ENCODE results near the gene MAML3. TPM values are rescaled to one million over a fixed set of nuclear protein-coding genes. Genes with fewer than 3 reads are reported as not detected.

The MAML3 gene
- total and polyA plus RNA-seq, 2 experiments from 2014 or later = 1.7 to 6.5 TPM

DNA sequence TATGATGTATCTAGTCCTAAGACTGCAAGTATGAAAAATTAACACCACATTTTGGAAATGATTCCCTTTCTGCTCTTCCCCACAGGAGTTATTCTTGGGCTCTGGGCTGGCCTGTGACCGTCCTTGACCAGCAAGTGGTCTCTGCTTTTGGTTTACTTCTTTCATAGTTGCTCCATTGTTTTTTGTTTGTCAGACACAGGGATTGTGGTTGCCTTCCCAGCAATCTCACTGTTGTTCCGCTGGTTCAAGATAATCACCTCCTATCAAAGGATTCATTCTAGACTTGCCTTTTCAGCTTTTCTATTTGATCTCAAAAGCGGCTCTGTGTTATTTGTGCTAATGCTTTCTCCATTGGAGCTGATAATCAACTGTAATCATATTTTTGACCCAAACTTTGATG, 269.5 kb downstream of the MAML3 start (continued):
- TF ChIP-seq, protein P1, sequence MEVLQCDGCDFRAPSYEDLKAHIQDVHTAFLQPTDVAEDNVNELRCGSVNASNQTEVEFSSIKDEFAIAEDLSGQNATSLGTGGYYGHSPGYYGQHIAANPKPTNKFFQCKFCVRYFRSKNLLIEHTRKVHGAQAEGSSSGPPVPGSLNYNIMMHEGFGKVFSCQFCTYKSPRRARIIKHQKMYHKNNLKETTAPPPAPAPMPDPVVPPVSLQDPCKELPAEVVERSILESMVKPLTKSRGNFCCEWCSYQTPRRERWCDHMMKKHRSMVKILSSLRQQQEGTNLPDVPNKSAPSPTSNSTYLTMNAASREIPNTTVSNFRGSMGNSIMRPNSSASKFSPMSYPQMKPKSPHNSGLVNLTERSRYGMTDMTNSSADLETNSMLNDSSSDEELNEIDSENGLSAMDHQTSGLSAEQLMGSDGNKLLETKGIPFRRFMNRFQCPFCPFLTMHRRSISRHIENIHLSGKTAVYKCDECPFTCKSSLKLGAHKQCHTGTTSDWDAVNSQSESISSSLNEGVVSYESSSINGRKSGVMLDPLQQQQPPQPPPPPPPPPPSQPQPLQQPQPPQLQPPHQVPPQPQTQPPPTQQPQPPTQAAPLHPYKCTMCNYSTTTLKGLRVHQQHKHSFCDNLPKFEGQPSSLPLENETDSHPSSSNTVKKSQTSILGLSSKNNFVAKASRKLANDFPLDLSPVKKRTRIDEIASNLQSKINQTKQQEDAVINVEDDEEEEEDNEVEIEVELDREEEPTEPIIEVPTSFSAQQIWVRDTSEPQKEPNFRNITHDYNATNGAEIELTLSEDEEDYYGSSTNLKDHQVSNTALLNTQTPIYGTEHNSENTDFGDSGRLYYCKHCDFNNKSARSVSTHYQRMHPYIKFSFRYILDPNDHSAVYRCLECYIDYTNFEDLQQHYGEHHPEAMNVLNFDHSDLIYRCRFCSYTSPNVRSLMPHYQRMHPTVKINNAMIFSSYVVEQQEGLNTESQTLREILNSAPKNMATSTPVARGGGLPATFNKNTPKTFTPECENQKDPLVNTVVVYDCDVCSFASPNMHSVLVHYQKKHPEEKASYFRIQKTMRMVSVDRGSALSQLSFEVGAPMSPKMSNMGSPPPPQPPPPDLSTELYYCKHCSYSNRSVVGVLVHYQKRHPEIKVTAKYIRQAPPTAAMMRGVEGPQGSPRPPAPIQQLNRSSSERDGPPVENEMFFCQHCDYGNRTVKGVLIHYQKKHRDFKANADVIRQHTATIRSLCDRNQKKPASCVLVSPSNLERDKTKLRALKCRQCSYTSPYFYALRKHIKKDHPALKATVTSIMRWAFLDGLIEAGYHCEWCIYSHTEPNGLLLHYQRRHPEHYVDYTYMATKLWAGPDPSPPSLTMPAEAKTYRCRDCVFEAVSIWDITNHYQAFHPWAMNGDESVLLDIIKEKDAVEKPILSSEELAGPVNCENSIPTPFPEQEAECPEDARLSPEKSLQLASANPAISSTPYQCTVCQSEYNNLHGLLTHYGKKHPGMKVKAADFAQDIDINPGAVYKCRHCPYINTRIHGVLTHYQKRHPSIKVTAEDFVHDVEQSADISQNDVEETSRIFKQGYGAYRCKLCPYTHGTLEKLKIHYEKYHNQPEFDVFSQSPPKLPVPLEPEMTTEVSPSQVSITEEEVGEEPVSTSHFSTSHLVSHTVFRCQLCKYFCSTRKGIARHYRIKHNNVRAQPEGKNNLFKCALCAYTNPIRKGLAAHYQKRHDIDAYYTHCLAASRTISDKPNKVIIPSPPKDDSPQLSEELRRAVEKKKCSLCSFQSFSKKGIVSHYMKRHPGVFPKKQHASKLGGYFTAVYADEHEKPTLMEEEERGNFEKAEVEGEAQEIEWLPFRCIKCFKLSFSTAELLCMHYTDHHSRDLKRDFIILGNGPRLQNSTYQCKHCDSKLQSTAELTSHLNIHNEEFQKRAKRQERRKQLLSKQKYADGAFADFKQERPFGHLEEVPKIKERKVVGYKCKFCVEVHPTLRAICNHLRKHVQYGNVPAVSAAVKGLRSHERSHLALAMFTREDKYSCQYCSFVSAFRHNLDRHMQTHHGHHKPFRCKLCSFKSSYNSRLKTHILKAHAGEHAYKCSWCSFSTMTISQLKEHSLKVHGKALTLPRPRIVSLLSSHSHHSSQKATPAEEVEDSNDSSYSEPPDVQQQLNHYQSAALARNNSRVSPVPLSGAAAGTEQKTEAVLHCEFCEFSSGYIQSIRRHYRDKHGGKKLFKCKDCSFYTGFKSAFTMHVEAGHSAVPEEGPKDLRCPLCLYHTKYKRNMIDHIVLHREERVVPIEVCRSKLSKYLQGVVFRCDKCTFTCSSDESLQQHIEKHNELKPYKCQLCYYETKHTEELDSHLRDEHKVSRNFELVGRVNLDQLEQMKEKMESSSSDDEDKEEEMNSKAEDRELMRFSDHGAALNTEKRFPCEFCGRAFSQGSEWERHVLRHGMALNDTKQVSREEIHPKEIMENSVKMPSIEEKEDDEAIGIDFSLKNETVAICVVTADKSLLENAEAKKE (CRISPR knock-in tag; IDR thresholded peaks at IDR 0.05) = no peak
- TF ChIP-seq, protein P2, sequence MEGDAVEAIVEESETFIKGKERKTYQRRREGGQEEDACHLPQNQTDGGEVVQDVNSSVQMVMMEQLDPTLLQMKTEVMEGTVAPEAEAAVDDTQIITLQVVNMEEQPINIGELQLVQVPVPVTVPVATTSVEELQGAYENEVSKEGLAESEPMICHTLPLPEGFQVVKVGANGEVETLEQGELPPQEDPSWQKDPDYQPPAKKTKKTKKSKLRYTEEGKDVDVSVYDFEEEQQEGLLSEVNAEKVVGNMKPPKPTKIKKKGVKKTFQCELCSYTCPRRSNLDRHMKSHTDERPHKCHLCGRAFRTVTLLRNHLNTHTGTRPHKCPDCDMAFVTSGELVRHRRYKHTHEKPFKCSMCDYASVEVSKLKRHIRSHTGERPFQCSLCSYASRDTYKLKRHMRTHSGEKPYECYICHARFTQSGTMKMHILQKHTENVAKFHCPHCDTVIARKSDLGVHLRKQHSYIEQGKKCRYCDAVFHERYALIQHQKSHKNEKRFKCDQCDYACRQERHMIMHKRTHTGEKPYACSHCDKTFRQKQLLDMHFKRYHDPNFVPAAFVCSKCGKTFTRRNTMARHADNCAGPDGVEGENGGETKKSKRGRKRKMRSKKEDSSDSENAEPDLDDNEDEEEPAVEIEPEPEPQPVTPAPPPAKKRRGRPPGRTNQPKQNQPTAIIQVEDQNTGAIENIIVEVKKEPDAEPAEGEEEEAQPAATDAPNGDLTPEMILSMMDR (conservative IDR thresholded peaks at IDR 0.05; ENCODE audit: low read depth in 2 of 2) = no peak
- TF ChIP-seq, protein P3, sequence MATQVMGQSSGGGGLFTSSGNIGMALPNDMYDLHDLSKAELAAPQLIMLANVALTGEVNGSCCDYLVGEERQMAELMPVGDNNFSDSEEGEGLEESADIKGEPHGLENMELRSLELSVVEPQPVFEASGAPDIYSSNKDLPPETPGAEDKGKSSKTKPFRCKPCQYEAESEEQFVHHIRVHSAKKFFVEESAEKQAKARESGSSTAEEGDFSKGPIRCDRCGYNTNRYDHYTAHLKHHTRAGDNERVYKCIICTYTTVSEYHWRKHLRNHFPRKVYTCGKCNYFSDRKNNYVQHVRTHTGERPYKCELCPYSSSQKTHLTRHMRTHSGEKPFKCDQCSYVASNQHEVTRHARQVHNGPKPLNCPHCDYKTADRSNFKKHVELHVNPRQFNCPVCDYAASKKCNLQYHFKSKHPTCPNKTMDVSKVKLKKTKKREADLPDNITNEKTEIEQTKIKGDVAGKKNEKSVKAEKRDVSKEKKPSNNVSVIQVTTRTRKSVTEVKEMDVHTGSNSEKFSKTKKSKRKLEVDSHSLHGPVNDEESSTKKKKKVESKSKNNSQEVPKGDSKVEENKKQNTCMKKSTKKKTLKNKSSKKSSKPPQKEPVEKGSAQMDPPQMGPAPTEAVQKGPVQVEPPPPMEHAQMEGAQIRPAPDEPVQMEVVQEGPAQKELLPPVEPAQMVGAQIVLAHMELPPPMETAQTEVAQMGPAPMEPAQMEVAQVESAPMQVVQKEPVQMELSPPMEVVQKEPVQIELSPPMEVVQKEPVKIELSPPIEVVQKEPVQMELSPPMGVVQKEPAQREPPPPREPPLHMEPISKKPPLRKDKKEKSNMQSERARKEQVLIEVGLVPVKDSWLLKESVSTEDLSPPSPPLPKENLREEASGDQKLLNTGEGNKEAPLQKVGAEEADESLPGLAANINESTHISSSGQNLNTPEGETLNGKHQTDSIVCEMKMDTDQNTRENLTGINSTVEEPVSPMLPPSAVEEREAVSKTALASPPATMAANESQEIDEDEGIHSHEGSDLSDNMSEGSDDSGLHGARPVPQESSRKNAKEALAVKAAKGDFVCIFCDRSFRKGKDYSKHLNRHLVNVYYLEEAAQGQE (IDR thresholded peaks at IDR 0.05; ENCODE audit: unreplicated experiment) = no peak
- TF ChIP-seq STAT1 (IDR thresholded peaks at IDR 0.05; ENCODE audit: unreplicated experiment) (no peak), JUNB (IDR thresholded peaks at IDR 0.05; ENCODE audit: unreplicated experiment) (no peak), NANOG (IDR thresholded peaks at IDR 0.05; ENCODE audit: borderline replicate concordance) (no peak)
